ENCODE measurements around the gene ARHGAP8. TPM values are rescaled to one million over a fixed set of nuclear protein-coding genes. Genes with fewer than 3 reads are reported as not detected.

The ARHGAP8 gene
- total and polyA plus RNA-seq, 10 of the 15 experiments (the other 5 are each of a cell fraction or from before 2014, with no cell fraction given) = 0.33 TPM; not detected in 9

DNA sequence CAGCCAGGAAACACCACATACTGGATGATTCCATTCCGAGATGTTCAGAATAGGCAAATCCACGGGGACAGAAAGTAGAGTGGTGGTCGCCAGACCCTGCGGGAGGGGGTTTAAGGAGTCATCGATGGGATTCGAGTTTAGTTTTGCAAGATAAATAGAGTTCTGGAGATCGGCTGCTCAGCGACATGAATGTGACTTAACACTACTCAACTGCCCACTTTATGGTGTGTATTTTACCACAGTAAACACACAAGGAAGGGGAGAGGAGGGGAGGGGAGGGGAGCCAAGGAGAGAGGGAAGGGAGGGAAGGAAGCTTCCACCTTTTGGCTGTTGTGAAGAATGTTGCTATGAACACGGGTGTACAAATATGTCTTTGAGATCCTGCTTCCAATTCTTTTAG lies 10.4 kb upstream of the ARHGAP8 start:
- no TSS peak for BruUV-seq (replicated peaks)
- Histone ChIP-seq H3K27me3 (replicated peaks in 1 of 2; ENCODE audit: control insufficient read depth in 2 of 2, insufficient read depth in 2 of 2, low read length in 1 of 2) (0 out of 4 replicates have a peak, but pooled peaks cover 0 to 4% of the 10 kb centered on the region in 2 experiments), H3K4me1 (ENCODE audit: control insufficient read depth, insufficient read depth, low read length) (no peaks in the 10 kb centered on the region), H3K9me3 (replicated peaks; ENCODE audit: control insufficient read depth, insufficient read depth, low read length) (no peaks in the 10 kb centered on the region), H3K27ac (ENCODE audit: control insufficient read depth, insufficient read depth) (no peak overlapping the region), H2AFZ (ENCODE audit: control insufficient read depth, low read depth, low read length) (no peak overlapping the region), H3K9ac (ENCODE audit: control insufficient read depth, insufficient read depth, low read length) (no peak overlapping the region), H3K36me3 (ENCODE audit: control insufficient read depth in 2 of 2, insufficient read depth in 2 of 2, low read length in 1 of 2) (no peaks in the 10 kb centered on the region), H3K4me3 (no peak overlapping the region), H4K20me1 (ENCODE audit: control insufficient read depth, insufficient read depth) (no peaks in the 10 kb centered on the region), H3K4me2 (ENCODE audit: control insufficient read depth, insufficient read depth) (no peak overlapping the region), H3K79me2 (ENCODE audit: control insufficient read depth, insufficient read depth, low read length) (no peaks in the 10 kb centered on the region)
- SMC1A ChIA-PET (ENCODE audit: uncharacterized antibody, unreplicated experiment) = no interaction called here
- no peak for DNase-seq (ENCODE audit: low read depth, low spot score)
- intact Hi-C loops (cut with micrococcal nuclease; ENCODE audit: unreplicated experiment) = no loop called here
- TF ChIP-seq, protein P1, sequence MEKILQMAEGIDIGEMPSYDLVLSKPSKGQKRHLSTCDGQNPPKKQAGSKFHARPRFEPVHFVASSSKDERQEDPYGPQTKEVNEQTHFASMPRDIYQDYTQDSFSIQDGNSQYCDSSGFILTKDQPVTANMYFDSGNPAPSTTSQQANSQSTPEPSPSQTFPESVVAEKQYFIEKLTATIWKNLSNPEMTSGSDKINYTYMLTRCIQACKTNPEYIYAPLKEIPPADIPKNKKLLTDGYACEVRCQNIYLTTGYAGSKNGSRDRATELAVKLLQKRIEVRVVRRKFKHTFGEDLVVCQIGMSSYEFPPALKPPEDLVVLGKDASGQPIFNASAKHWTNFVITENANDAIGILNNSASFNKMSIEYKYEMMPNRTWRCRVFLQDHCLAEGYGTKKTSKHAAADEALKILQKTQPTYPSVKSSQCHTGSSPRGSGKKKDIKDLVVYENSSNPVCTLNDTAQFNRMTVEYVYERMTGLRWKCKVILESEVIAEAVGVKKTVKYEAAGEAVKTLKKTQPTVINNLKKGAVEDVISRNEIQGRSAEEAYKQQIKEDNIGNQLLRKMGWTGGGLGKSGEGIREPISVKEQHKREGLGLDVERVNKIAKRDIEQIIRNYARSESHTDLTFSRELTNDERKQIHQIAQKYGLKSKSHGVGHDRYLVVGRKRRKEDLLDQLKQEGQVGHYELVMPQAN (conservative IDR thresholded peaks at IDR 0.05) = no peak
- TF ChIP-seq, protein P2, sequence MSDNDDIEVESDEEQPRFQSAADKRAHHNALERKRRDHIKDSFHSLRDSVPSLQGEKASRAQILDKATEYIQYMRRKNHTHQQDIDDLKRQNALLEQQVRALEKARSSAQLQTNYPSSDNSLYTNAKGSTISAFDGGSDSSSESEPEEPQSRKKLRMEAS (IDR thresholded peaks at IDR 0.05; ENCODE audit: low read depth, low read length) = no peak
- TF ChIP-seq, protein P3, sequence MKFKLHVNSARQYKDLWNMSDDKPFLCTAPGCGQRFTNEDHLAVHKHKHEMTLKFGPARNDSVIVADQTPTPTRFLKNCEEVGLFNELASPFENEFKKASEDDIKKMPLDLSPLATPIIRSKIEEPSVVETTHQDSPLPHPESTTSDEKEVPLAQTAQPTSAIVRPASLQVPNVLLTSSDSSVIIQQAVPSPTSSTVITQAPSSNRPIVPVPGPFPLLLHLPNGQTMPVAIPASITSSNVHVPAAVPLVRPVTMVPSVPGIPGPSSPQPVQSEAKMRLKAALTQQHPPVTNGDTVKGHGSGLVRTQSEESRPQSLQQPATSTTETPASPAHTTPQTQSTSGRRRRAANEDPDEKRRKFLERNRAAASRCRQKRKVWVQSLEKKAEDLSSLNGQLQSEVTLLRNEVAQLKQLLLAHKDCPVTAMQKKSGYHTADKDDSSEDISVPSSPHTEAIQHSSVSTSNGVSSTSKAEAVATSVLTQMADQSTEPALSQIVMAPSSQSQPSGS (IDR thresholded peaks at IDR 0.05; ENCODE audit: low read length) = no peak
- TF ChIP-seq STAT3 (IDR thresholded peaks at IDR 0.05; ENCODE audit: low read depth, low read length) = no peak
- no peak for TF ChIP-seq NR2F1 (conservative IDR thresholded peaks at IDR 0.05)
- no peak for TF ChIP-seq RELA (IDR thresholded peaks at IDR 0.05; ENCODE audit: borderline replicate concordance, partially characterized antibody)
- RAD21 ChIA-PET (ENCODE audit: unreplicated experiment) = no interaction called here
- in situ Hi-C loops (cut with MboI) = no loop called here
- FAIRE-seq = no peak
- no peak for ATAC-seq
- CTCF ChIA-PET = interaction anchor here (0.6 kb wide), 1 partner anchor 317 kb away, joined by 3 read pairs; no protein-coding TSS in a partner anchor
- WGBS (ENCODE audit: insufficient coverage, insufficient replicate concordance, low lambda C conversion rate, missing lambda C conversion rate) = 54% methylated on average over 9 of the region's 9 CpGs
- POLR2A ChIA-PET = no interaction called here

Data from GM12878 (cell line).